ENCODE measurements around the gene CBY1.

DNA sequence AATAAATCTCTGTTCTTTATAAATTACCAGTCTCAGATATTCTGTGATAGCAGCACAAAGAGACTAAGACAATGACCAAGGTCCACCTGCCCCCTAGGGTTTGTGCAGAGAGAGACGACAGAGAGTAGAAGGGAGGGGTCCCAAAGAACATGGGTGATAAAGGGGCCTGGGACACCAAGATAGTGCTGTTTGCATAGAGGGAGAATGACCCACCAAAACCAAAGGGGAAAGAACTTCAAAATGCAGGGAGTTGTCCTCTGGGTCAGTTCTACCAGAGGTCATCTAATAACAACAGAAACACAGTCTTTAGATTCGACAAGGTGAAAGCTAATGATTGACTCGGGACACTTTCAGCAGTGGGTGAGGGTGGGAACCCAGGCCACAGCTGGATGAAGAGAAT, 23.9 kb upstream of the CBY1 start:
- TF ChIP-seq POLR2AphosphoS5 (IDR thresholded peaks at IDR 0.05; ENCODE audit: insufficient read depth, low read depth, low read length) (no peak), POLR2A (IDR thresholded peaks at IDR 0.05; ENCODE audit: low read depth, low read length) (no peak), GATA2 (IDR thresholded peaks at IDR 0.05; ENCODE audit: insufficient read depth, insufficient read length, low read depth, low read length) (no peak), EZH2 (IDR thresholded peaks at IDR 0.05; ENCODE audit: borderline replicate concordance, low read depth, low read length, severe bottlenecking) (no peak), JUN (IDR thresholded peaks at IDR 0.05; ENCODE audit: borderline replicate concordance, insufficient read depth, insufficient read length, low read depth) (no peak), FOS (IDR thresholded peaks at IDR 0.05; ENCODE audit: borderline replicate concordance, insufficient read depth, low read length) (no peak), MYC (IDR thresholded peaks at IDR 0.05; ENCODE audit: low read depth, low read length) (no peak)
- TF ChIP-seq, protein P1, sequence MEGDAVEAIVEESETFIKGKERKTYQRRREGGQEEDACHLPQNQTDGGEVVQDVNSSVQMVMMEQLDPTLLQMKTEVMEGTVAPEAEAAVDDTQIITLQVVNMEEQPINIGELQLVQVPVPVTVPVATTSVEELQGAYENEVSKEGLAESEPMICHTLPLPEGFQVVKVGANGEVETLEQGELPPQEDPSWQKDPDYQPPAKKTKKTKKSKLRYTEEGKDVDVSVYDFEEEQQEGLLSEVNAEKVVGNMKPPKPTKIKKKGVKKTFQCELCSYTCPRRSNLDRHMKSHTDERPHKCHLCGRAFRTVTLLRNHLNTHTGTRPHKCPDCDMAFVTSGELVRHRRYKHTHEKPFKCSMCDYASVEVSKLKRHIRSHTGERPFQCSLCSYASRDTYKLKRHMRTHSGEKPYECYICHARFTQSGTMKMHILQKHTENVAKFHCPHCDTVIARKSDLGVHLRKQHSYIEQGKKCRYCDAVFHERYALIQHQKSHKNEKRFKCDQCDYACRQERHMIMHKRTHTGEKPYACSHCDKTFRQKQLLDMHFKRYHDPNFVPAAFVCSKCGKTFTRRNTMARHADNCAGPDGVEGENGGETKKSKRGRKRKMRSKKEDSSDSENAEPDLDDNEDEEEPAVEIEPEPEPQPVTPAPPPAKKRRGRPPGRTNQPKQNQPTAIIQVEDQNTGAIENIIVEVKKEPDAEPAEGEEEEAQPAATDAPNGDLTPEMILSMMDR (IDR thresholded peaks at IDR 0.05; ENCODE audit: extremely low read depth in 1 of 2, insufficient read depth in 1 of 2, low read depth in 1 of 2, low read length in 2 of 2): no peak
- TF ChIP-seq, protein P2, sequence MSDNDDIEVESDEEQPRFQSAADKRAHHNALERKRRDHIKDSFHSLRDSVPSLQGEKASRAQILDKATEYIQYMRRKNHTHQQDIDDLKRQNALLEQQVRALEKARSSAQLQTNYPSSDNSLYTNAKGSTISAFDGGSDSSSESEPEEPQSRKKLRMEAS (IDR thresholded peaks at IDR 0.05; ENCODE audit: insufficient read depth, insufficient read length): no peak
